Measurements from ENCODE around the gene RFTN1. TPM values are rescaled to one million over a fixed set of nuclear protein-coding genes. Genes with fewer than 3 reads are reported as not detected.

Gene RFTN1
- total RNA-seq, 4 donors from 2014 or later = 113 to 137 (median 122) TPM

- WGBS, 2 donors = 81 to 91% methylated on average over 7 of the region's 7 CpGs
- no peak overlapping the region for H3K27ac ChIP-seq
- H3K4me1 ChIP-seq = peaks cover 0 to 2% (median 0%) of the 10 kb centered on the region in 4 donors
- H3K27me3 ChIP-seq = no peaks in the 10 kb centered on the region
- H3K4me3 ChIP-seq = no peak overlapping the region
- peaks cover 0 to 38% (median 0%) of the 10 kb centered on the region in 3 donors for H3K36me3 ChIP-seq
- DNase-seq (ENCODE audit: low spot score in 2 of 2) = no peak
- TF ChIP-seq POLR2A (IDR thresholded peaks at IDR 0.05) = no peak
- TF ChIP-seq CTCF (IDR thresholded peaks at IDR 0.05) = no peak
- no peak for TF ChIP-seq EP300 (IDR thresholded peaks at IDR 0.05)
- H3K9me3 ChIP-seq = peaks cover 0 to 13% (median 0%) of the 10 kb centered on the region in 4 donors
These were observed 38.6 kb downstream of the RFTN1 start for GRCh38 chr3:16474920-16475319.

GRCh38 chr3:16474216-16474615, 39.3 kb downstream of the RFTN1 start:
- Histone ChIP-seq H3K27ac (no peak overlapping the region), H3K36me3 (peaks cover 0 to 43% (median 0%) of the 10 kb centered on the region in 3 donors), H3K4me1 (peaks cover 0 to 8% (median 0%) of the 10 kb centered on the region in 4 donors), H3K27me3 (no peaks in the 10 kb centered on the region), H3K4me3 (no peak overlapping the region), H3K9me3 (peaks cover 0 to 13% (median 0%) of the 10 kb centered on the region in 4 donors)
- DNase-seq (ENCODE audit: low spot score in 2 of 2) = no peak
- WGBS, 2 donors = 68 to 83% methylated on average over 2 of the region's 2 CpGs
- TF ChIP-seq EP300 (IDR thresholded peaks at IDR 0.05) (no peak), POLR2A (IDR thresholded peaks at IDR 0.05) (no peak), CTCF (IDR thresholded peaks at IDR 0.05) (no peak)

GRCh38 chr3:16472593-16472992, 40.9 kb downstream of the RFTN1 start:
- peaks cover 0 to 45% (median 0%) of the 10 kb centered on the region in 3 donors for H3K36me3 ChIP-seq
- no peak for DNase-seq (ENCODE audit: low spot score in 2 of 2)
- no peaks in the 10 kb centered on the region for H3K27me3 ChIP-seq
- H3K4me1 ChIP-seq = peaks cover 0 to 21% (median 0%) of the 10 kb centered on the region in 4 donors
- H3K9me3 ChIP-seq = peaks cover 0 to 13% (median 0%) of the 10 kb centered on the region in 4 donors
- WGBS, 2 donors = 82 to 86% methylated on average over 8 of the region's 8 CpGs
- no peak overlapping the region for H3K4me3 ChIP-seq
- TF ChIP-seq CTCF (IDR thresholded peaks at IDR 0.05) = no peak
- TF ChIP-seq EP300 (IDR thresholded peaks at IDR 0.05) = no peak
- TF ChIP-seq POLR2A (IDR thresholded peaks at IDR 0.05) = no peak
- peak overlapping the region in 1 of 4 donors; percentile 28 for H3K27ac ChIP-seq

- Histone ChIP-seq H3K4me3 (no peak overlapping the region), H3K27ac (peak overlapping the region in 1 of 4 donors; percentile 28), H3K9me3 (peaks cover 0 to 13% (median 0%) of the 10 kb centered on the region in 4 donors), H3K36me3 (peaks cover 0 to 50% (median 0%) of the 10 kb centered on the region in 3 donors), H3K4me1 (peaks cover 0 to 28% (median 0%) of the 10 kb centered on the region in 4 donors), H3K27me3 (no peaks in the 10 kb centered on the region)
- 93 to 94% methylated on average over 3 of the region's 3 CpGs for WGBS, 2 donors
- TF ChIP-seq EP300 (IDR thresholded peaks at IDR 0.05) (no peak), CTCF (IDR thresholded peaks at IDR 0.05) (no peak), POLR2A (IDR thresholded peaks at IDR 0.05) (no peak)
- DNase-seq (ENCODE audit: low spot score in 2 of 2) = no peak
These were observed 41.6 kb downstream of the RFTN1 start for GRCh38 chr3:16471897-16472296.

DNA sequence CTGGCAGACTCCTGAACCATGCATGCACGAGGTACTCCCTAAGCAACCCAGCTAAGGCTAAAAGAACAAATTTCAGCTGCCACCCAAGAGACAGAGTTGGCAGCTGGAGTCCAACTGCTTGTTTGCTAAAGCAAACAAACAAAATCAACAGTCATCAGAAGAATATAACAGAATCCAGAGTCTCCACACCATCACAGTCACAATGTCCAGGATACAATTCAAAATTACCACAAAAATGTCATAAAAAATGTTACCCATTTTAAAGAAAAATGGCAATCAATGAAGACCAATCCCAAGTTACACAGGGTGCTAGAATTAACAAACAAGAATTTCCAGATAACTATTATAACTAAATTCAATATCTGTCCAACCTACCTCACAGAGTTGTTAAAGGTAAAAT, 42.9 kb downstream of the RFTN1 start:
- no peak overlapping the region for H3K27ac ChIP-seq
- H3K27me3 ChIP-seq = no peaks in the 10 kb centered on the region
- peaks cover 0 to 13% (median 0%) of the 10 kb centered on the region in 4 donors for H3K9me3 ChIP-seq
- DNase-seq (ENCODE audit: low spot score in 2 of 2) = no peak
- no peak overlapping the region for H3K4me3 ChIP-seq
- 86 to 96% methylated on average over 1 of the region's 1 CpG for WGBS, 2 donors
- peaks cover 0 to 45% (median 0%) of the 10 kb centered on the region in 3 donors for H3K36me3 ChIP-seq
- peaks cover 0 to 34% (median 0%) of the 10 kb centered on the region in 4 donors for H3K4me1 ChIP-seq
- no peak for TF ChIP-seq POLR2A (IDR thresholded peaks at IDR 0.05)
- no peak for TF ChIP-seq CTCF (IDR thresholded peaks at IDR 0.05)
- TF ChIP-seq EP300 (IDR thresholded peaks at IDR 0.05) = no peak

Measured in tibial nerve (tissue), 4 donors.